Prostate gland (tissue), 2 donors: ENCODE results near the gene PFDN5.

Experiments
- CTCF ChIP-seq, 4 experiments: fragments of 200-600 bp in 2 of 4; fragments of 450-650 bp in 2 of 4; sonication (generic) in 2 of 4; IDR thresholded peaks; 1 replicate in 3 of 4; 2 replicates in 1 of 4; pipeline ENCODE4 v1.5.1; 2016 to 2019; ENCODE audit warnings: antibody characterized with exemption in 4 of 4, mild to moderate bottlenecking in 2 of 4, moderate library complexity in 2 of 4
- POLR2A ChIP-seq: fragments of 450-650 bp; IDR thresholded peaks from one replicate; pipeline ENCODE4 v1.6.1; 2016; ENCODE audit warnings: antibody characterized with exemption, mild to moderate bottlenecking
- POLR2AphosphoS5 ChIP-seq: sonication (generic); formaldehyde crosslinking; IDR thresholded peaks from one replicate; pipeline ENCODE4 v1.6.1; 2017; ENCODE audit warnings: antibody characterized with exemption

GRCh38 chr12:53302903-53303302 lies 7.6 kb downstream of the PFDN5 start:
- TF ChIP-seq CTCF (IDR thresholded peaks at IDR 0.05) (no peak), POLR2A (no peak), POLR2AphosphoS5 (no peak)
